HCT116 (cell line): ENCODE data around the gene NNT. TPM values are rescaled to one million over a fixed set of nuclear protein-coding genes. Genes with fewer than 3 reads are reported as not detected.
"Not testable (repeated sequence)": the region's sequence is repeated elsewhere in the genome, so short reads cannot be mapped to it uniquely, and the experiment has no call there.

ENCODE experiments used
- ATAC-seq: fragments of 200-7000 bp; cut with Tn5 transposase; 2 replicates; pipeline ENCODE4 v1.9.1; 2020; ENCODE audit warnings: mild to moderate bottlenecking, moderate library complexity
- BruUV-seq: library from RNA; stranded (reverse); fragments of 400-500 nt; replicated peaks from 2 replicates; lab custom pipeline; 2021; lab: Mats Ljungman, UMichigan
- CTCF ChIA-PET: fragments of 300-600 bp; sonication (Branson Sonifier 250); formaldehyde crosslinking; loops from one replicate; lab custom pipeline; 2021; ENCODE audit warnings: antibody characterized with exemption; lab: Charles Lee
- POLR2A ChIA-PET: fragments of 300-600, 350-600 bp; sonication (Branson Sonifier 250); formaldehyde crosslinking; loops from one replicate; lab custom pipeline; 2021; ENCODE audit warnings: antibody characterized with exemption; lab: Charles Lee
- RAD21 ChIA-PET, 2 experiments: fragments of 300-600 bp; sonication (Branson Sonifier 250); formaldehyde crosslinking; loops; one replicate each; lab custom pipeline; 2023; ENCODE audit warnings: low total read pairs in 2 of 2; ENCODE audit not compliant: uncharacterized antibody in 2 of 2, unreplicated experiment in 2 of 2, low non-redundant PET in 1 of 2; lab: Charles Lee
- DNase-seq: peaks from one replicate; pipeline ENCODE4 v3.0.0-alpha.2; 2010; ENCODE audit warnings: low read depth, low spot score
- H2AFZ ChIP-seq: fragments of 200-600 bp; shearing (Covaris generic), sonication (generic); 2 replicates; pipeline ENCODE4 v1.6.1; 2017; ENCODE audit warnings: low read depth, mixed run types, mixed read lengths, antibody characterized with exemption, low read length; ENCODE audit not compliant: poor library complexity, severe bottlenecking
- H3K27ac ChIP-seq: 2 replicates; pipeline ENCODE4 v1.5.1; 2012; ENCODE audit warnings: low read depth, low read length
- H3K27me3 ChIP-seq: fragments of 200-600 bp; sonication (generic); 2 replicates; pipeline ENCODE4 v1.6.1; 2016; ENCODE audit warnings: mixed run types, low read length, mixed read lengths; ENCODE audit not compliant: insufficient read depth
- H3K36me3 ChIP-seq, 2 experiments: fragments of 200-500 bp in 1 of 2; fragments of 200-600 bp in 1 of 2; sonication (Bioruptor generic) in 1 of 2; sonication (generic) in 1 of 2; 2 replicates each; pipeline versions ENCODE4 v1.5.1 to v1.6.1; 2014 to 2016; ENCODE audit warnings: low read length in 2 of 2, inconsistent platforms in 1 of 2, mixed read lengths in 1 of 2, mixed run types in 1 of 2; ENCODE audit not compliant: insufficient read depth in 2 of 2, control insufficient read depth in 1 of 2
- H3K4me1 ChIP-seq, 2 experiments: fragments of 200-600 bp in 1 of 2; sonication (generic) in 1 of 2; 2 replicates each; pipeline versions ENCODE4 v1.5.1 to v1.6.1; 2012 to 2017; ENCODE audit warnings: low read length in 2 of 2, inconsistent platforms in 1 of 2, mild to moderate bottlenecking in 1 of 2, mixed read lengths in 1 of 2, mixed run types in 1 of 2, moderate library complexity in 1 of 2; ENCODE audit not compliant: insufficient read depth in 2 of 2, control insufficient read depth in 1 of 2
- H3K4me2 ChIP-seq: fragments of 200-600 bp; sonication (generic); 2 replicates; pipeline ENCODE4 v1.6.1; 2017; ENCODE audit warnings: mixed run types, low read length, mixed read lengths
- H3K4me3 ChIP-seq, 2 experiments: fragments of 200-600 bp in 1 of 2; sonication (generic) in 1 of 2; replicated peaks in 1 of 2; 2 replicates each; pipeline ENCODE4 v1.5.1; 2011 to 2016; ENCODE audit warnings: low read length in 2 of 2, control low read depth in 1 of 2, low read depth in 1 of 2, mild to moderate bottlenecking in 1 of 2, mixed read lengths in 1 of 2, mixed run types in 1 of 2
- H3K79me2 ChIP-seq: fragments of 200-600 bp; sonication (generic); 2 replicates; pipeline ENCODE4 v1.6.1; 2017; ENCODE audit warnings: mild to moderate bottlenecking, mixed run types, low read length, moderate library complexity, mixed read lengths; ENCODE audit not compliant: insufficient read depth
- H3K9ac ChIP-seq: fragments of 200-600 bp; sonication (generic); 2 replicates; pipeline ENCODE4 v1.6.1; 2016; ENCODE audit warnings: low read length, mixed read lengths
- H3K9me2 ChIP-seq: fragments of 200-600 bp; sonication (generic), shearing (Covaris generic); 2 replicates; pipeline ENCODE4 v1.6.1; 2017; ENCODE audit warnings: mixed run types, mild to moderate bottlenecking, moderate library complexity; ENCODE audit not compliant: insufficient read depth
- H3K9me3 ChIP-seq, 2 experiments: fragments of 200-500 bp in 1 of 2; fragments of 200-600 bp in 1 of 2; sonication (Bioruptor generic) in 1 of 2; sonication (generic) in 1 of 2; 2 replicates each; pipeline ENCODE4 v1.6.1; 2014 to 2017; ENCODE audit warnings: low read length in 2 of 2, mixed read lengths in 2 of 2, inconsistent platforms in 1 of 2, low read depth in 1 of 2, mild to moderate bottlenecking in 1 of 2, mixed run types in 1 of 2, moderate library complexity in 1 of 2; ENCODE audit not compliant: control insufficient read depth in 1 of 2, insufficient read depth in 1 of 2
- H4K20me1 ChIP-seq: fragments of 200-600 bp; sonication (generic), shearing (Covaris generic); 2 replicates; pipeline ENCODE4 v1.6.1; 2017; ENCODE audit warnings: mixed run types, mild to moderate bottlenecking, moderate library complexity; ENCODE audit not compliant: insufficient read depth
- CEBPB ChIP-seq: IDR thresholded peaks from 2 replicates; pipeline ENCODE4 v1.6.1; 2012; ENCODE audit warnings: low read depth
- EGR1 ChIP-seq: IDR thresholded peaks from 2 replicates; pipeline ENCODE4 v1.6.1; 2012; ENCODE audit warnings: low read depth
- JUND ChIP-seq: IDR thresholded peaks from 2 replicates; pipeline ENCODE4 v1.6.1; 2012
- SIN3A ChIP-seq: IDR thresholded peaks from 2 replicates; pipeline ENCODE4 v1.6.1; 2012; ENCODE audit warnings: low read depth
- TCF7L2 ChIP-seq: IDR thresholded peaks from 2 replicates; pipeline ENCODE4 v1.7.0; 2011; ENCODE audit warnings: borderline replicate concordance, inconsistent platforms; ENCODE audit not compliant: insufficient read depth, insufficient read length; ENCODE audit errors: extremely low read depth
- ZFX ChIP-seq: fragments of 450-650 bp; IDR thresholded peaks from 2 replicates; pipeline ENCODE4 v1.6.1; 2017
- intact Hi-C: fragments of 100-400 bp; cut with micrococcal nuclease; formaldehyde crosslinking; loops from 2 replicates; pipeline ENCODE4 v1.10.0; 2022
- total RNA-seq: library from RNA; stranded (reverse); gene quantifications from one replicate; pipeline ENCODE4 v1.2.1, GENCODE V29; 2021; ENCODE audit not compliant: unreplicated experiment
- TF ChIP-seq, protein P1 (sequence below): IDR thresholded peaks from 2 replicates; pipeline ENCODE4 v1.6.1; 2012
- TF ChIP-seq, protein P2 (sequence below), 3 experiments: fragments of 200-600 bp in 1 of 3; sonication (generic) in 1 of 3; IDR thresholded peaks in 2 of 3; conservative IDR thresholded peaks in 1 of 3; 2 replicates each; pipeline ENCODE4 v1.5.1; 2012 to 2017; ENCODE audit warnings: low read depth in 2 of 3, low read length in 2 of 3, antibody characterized with exemption in 1 of 3, borderline replicate concordance in 1 of 3, control low read depth in 1 of 3, mild to moderate bottlenecking in 1 of 3, mixed read lengths in 1 of 3, mixed run types in 1 of 3, moderate library complexity in 1 of 3; ENCODE audit not compliant: insufficient read depth in 1 of 3

NNT gene
- total RNA-seq, 1 experiment from 2014 or later = 0.32 TPM

DNA sequence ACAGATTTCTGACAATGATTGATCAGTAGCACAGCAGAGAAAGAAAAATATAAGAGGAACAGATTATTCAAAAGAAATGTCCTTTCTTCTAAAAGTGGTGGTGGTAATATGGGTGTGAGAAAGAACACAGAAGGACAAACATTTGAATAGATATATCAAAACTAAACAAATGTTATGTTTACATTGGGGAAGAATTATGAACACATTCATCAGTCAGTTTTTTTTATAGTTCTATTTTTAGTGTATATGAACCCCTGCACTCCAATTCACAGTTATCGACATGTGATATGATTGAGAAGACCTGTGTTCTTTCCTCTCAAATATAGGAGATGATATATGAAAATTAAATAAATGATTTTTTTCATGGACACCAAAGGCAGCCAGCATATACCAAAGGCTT is 128.6 kb downstream of the NNT start:
- TF ChIP-seq, protein P1, sequence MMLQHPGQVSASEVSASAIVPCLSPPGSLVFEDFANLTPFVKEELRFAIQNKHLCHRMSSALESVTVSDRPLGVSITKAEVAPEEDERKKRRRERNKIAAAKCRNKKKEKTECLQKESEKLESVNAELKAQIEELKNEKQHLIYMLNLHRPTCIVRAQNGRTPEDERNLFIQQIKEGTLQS = no peak
- no peak for TF ChIP-seq JUND
- TF ChIP-seq SIN3A = no peak
- TF ChIP-seq EGR1 = no peak
- no peak for TF ChIP-seq TCF7L2
- TF ChIP-seq ZFX = no peak
- no peak for TF ChIP-seq CEBPB
- TF ChIP-seq, protein P2, sequence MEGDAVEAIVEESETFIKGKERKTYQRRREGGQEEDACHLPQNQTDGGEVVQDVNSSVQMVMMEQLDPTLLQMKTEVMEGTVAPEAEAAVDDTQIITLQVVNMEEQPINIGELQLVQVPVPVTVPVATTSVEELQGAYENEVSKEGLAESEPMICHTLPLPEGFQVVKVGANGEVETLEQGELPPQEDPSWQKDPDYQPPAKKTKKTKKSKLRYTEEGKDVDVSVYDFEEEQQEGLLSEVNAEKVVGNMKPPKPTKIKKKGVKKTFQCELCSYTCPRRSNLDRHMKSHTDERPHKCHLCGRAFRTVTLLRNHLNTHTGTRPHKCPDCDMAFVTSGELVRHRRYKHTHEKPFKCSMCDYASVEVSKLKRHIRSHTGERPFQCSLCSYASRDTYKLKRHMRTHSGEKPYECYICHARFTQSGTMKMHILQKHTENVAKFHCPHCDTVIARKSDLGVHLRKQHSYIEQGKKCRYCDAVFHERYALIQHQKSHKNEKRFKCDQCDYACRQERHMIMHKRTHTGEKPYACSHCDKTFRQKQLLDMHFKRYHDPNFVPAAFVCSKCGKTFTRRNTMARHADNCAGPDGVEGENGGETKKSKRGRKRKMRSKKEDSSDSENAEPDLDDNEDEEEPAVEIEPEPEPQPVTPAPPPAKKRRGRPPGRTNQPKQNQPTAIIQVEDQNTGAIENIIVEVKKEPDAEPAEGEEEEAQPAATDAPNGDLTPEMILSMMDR (IDR thresholded peaks at IDR 0.05 in 2 of 3, conservative IDR thresholded peaks at IDR 0.05 in 1 of 3; ENCODE audit: borderline replicate concordance in 1 of 3, insufficient read depth in 1 of 3, low read depth in 2 of 3, low read length in 2 of 3) = no peak
- TF ChIP-seq, all 23 proteins: peak for 0
- Histone ChIP-seq H3K4me3 (no peak overlapping the region), H3K79me2 (no peaks in the 10 kb centered on the region), H4K20me1 (no peaks in the 10 kb centered on the region), H3K9ac (no peak overlapping the region), H3K4me1 (no peaks in the 10 kb centered on the region), H3K27ac (no peak overlapping the region), H3K4me2 (no peak overlapping the region), H3K36me3 (no peaks in the 10 kb centered on the region), H3K9me2 (no peaks in the 10 kb centered on the region), H3K9me3 (no peaks in the 10 kb centered on the region), H2AFZ (no peak overlapping the region), H3K27me3 (no peaks in the 10 kb centered on the region; the same call in 1 of the 2 replicates)
- CTCF ChIA-PET = no interaction called here
- ATAC-seq = no peak
- no peak for DNase-seq
- RAD21 ChIA-PET = no interaction called here
- intact Hi-C loops = no loop called here
- POLR2A ChIA-PET = no interaction called here
- BruUV-seq = no TSS peak

DNA sequence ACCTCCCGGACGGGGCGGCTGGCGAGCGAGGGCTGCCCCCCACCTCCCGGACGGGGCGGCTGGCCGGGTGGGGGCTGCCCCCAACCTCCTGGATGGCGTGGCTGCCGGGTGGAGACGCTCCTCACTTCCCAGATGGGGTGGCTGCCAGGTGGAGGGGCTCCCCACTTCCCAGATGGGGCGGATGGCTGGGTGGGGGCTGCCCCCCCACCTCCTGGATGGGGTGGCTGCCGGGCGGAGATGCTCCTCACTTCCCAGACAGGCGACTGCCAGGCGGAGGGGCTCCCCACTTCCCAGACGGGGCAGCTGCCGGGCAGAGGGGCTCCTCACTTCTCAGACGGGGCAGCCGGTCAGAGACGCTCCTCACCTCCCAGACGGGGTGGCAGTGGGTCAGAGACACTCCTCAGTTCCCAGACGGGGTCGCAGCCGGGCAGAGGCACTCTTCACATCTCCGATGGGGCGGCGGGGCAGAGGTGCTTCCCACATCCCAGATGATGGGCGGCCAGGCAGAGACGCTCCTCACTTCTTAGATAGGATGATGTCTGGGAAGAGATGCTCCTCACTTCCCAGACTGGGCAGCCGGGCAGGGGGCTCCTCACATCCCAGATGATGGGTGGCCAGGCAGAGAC is 143.1 kb downstream of the NNT start:
- RAD21 ChIA-PET, H3K4me2 ChIP-seq, H4K20me1 ChIP-seq, ATAC-seq, DNase-seq, H3K4me3 ChIP-seq, H3K27ac ChIP-seq, intact Hi-C loops, H3K79me2 ChIP-seq, POLR2A ChIA-PET, H3K4me1 ChIP-seq, H3K9ac ChIP-seq, H3K9me3 ChIP-seq, BruUV-seq, CTCF ChIA-PET, H2AFZ ChIP-seq, H3K36me3 ChIP-seq, H3K9me2 ChIP-seq, H3K27me3 ChIP-seq: not testable (repeated sequence)
